ENCODE results near the gene DTWD2. TPM values are rescaled to one million over a fixed set of nuclear protein-coding genes. Genes with fewer than 3 reads are reported as not detected.

Gene DTWD2
- total and polyA plus RNA-seq, 2 experiments from 2014 or later: 4.1 to 15.4 TPM

DNA sequence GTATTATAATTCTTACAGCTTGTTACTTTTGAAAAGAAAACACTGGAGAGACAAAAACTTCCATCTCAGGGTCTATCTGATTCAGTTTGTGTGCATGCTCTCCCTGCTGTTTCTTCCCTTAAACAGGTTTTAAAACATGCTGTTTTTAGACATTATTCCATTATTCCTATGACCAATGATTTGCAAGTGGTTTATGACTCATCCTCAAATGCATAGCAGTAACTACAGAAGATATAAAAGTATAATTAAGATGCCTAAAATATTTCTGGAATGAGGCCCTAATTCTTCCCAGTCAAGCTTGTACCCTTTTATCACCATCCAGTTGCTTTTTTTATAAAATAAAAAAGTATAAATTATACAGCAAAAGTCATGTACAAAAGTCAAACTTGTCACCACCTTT is 3.7 kb downstream of the DTWD2 start:
- no peaks in the 10 kb centered on the region for H3K79me2 ChIP-seq (replicated peaks; ENCODE audit: insufficient read depth)
- TF ChIP-seq ZNF114 (CRISPR knock-in tag; IDR thresholded peaks at IDR 0.05) (no peak), EZH2phosphoT487 (IDR thresholded peaks at IDR 0.05; ENCODE audit: unreplicated experiment) (no peak), NANOG (IDR thresholded peaks at IDR 0.05; ENCODE audit: borderline replicate concordance) (no peak), JUNB (IDR thresholded peaks at IDR 0.05; ENCODE audit: unreplicated experiment) (no peak), POLR2AphosphoS5 (IDR thresholded peaks at IDR 0.05; ENCODE audit: low read depth) (no peak), ETS1 (IDR thresholded peaks at IDR 0.05) (no peak), STAT1 (IDR thresholded peaks at IDR 0.05; ENCODE audit: unreplicated experiment) (no peak), CREB1 (CRISPR knock-in tag; IDR thresholded peaks at IDR 0.05; ENCODE audit: low read depth) (no peak), EZH2 (IDR thresholded peaks at IDR 0.05; ENCODE audit: low read depth, unreplicated experiment) (no peak)
- TF ChIP-seq, protein P1, sequence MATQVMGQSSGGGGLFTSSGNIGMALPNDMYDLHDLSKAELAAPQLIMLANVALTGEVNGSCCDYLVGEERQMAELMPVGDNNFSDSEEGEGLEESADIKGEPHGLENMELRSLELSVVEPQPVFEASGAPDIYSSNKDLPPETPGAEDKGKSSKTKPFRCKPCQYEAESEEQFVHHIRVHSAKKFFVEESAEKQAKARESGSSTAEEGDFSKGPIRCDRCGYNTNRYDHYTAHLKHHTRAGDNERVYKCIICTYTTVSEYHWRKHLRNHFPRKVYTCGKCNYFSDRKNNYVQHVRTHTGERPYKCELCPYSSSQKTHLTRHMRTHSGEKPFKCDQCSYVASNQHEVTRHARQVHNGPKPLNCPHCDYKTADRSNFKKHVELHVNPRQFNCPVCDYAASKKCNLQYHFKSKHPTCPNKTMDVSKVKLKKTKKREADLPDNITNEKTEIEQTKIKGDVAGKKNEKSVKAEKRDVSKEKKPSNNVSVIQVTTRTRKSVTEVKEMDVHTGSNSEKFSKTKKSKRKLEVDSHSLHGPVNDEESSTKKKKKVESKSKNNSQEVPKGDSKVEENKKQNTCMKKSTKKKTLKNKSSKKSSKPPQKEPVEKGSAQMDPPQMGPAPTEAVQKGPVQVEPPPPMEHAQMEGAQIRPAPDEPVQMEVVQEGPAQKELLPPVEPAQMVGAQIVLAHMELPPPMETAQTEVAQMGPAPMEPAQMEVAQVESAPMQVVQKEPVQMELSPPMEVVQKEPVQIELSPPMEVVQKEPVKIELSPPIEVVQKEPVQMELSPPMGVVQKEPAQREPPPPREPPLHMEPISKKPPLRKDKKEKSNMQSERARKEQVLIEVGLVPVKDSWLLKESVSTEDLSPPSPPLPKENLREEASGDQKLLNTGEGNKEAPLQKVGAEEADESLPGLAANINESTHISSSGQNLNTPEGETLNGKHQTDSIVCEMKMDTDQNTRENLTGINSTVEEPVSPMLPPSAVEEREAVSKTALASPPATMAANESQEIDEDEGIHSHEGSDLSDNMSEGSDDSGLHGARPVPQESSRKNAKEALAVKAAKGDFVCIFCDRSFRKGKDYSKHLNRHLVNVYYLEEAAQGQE (IDR thresholded peaks at IDR 0.05; ENCODE audit: unreplicated experiment): no peak
- TF ChIP-seq, protein P2, sequence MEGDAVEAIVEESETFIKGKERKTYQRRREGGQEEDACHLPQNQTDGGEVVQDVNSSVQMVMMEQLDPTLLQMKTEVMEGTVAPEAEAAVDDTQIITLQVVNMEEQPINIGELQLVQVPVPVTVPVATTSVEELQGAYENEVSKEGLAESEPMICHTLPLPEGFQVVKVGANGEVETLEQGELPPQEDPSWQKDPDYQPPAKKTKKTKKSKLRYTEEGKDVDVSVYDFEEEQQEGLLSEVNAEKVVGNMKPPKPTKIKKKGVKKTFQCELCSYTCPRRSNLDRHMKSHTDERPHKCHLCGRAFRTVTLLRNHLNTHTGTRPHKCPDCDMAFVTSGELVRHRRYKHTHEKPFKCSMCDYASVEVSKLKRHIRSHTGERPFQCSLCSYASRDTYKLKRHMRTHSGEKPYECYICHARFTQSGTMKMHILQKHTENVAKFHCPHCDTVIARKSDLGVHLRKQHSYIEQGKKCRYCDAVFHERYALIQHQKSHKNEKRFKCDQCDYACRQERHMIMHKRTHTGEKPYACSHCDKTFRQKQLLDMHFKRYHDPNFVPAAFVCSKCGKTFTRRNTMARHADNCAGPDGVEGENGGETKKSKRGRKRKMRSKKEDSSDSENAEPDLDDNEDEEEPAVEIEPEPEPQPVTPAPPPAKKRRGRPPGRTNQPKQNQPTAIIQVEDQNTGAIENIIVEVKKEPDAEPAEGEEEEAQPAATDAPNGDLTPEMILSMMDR (conservative IDR thresholded peaks at IDR 0.05; ENCODE audit: low read depth in 2 of 2): no peak
- TF ChIP-seq, protein P3, sequence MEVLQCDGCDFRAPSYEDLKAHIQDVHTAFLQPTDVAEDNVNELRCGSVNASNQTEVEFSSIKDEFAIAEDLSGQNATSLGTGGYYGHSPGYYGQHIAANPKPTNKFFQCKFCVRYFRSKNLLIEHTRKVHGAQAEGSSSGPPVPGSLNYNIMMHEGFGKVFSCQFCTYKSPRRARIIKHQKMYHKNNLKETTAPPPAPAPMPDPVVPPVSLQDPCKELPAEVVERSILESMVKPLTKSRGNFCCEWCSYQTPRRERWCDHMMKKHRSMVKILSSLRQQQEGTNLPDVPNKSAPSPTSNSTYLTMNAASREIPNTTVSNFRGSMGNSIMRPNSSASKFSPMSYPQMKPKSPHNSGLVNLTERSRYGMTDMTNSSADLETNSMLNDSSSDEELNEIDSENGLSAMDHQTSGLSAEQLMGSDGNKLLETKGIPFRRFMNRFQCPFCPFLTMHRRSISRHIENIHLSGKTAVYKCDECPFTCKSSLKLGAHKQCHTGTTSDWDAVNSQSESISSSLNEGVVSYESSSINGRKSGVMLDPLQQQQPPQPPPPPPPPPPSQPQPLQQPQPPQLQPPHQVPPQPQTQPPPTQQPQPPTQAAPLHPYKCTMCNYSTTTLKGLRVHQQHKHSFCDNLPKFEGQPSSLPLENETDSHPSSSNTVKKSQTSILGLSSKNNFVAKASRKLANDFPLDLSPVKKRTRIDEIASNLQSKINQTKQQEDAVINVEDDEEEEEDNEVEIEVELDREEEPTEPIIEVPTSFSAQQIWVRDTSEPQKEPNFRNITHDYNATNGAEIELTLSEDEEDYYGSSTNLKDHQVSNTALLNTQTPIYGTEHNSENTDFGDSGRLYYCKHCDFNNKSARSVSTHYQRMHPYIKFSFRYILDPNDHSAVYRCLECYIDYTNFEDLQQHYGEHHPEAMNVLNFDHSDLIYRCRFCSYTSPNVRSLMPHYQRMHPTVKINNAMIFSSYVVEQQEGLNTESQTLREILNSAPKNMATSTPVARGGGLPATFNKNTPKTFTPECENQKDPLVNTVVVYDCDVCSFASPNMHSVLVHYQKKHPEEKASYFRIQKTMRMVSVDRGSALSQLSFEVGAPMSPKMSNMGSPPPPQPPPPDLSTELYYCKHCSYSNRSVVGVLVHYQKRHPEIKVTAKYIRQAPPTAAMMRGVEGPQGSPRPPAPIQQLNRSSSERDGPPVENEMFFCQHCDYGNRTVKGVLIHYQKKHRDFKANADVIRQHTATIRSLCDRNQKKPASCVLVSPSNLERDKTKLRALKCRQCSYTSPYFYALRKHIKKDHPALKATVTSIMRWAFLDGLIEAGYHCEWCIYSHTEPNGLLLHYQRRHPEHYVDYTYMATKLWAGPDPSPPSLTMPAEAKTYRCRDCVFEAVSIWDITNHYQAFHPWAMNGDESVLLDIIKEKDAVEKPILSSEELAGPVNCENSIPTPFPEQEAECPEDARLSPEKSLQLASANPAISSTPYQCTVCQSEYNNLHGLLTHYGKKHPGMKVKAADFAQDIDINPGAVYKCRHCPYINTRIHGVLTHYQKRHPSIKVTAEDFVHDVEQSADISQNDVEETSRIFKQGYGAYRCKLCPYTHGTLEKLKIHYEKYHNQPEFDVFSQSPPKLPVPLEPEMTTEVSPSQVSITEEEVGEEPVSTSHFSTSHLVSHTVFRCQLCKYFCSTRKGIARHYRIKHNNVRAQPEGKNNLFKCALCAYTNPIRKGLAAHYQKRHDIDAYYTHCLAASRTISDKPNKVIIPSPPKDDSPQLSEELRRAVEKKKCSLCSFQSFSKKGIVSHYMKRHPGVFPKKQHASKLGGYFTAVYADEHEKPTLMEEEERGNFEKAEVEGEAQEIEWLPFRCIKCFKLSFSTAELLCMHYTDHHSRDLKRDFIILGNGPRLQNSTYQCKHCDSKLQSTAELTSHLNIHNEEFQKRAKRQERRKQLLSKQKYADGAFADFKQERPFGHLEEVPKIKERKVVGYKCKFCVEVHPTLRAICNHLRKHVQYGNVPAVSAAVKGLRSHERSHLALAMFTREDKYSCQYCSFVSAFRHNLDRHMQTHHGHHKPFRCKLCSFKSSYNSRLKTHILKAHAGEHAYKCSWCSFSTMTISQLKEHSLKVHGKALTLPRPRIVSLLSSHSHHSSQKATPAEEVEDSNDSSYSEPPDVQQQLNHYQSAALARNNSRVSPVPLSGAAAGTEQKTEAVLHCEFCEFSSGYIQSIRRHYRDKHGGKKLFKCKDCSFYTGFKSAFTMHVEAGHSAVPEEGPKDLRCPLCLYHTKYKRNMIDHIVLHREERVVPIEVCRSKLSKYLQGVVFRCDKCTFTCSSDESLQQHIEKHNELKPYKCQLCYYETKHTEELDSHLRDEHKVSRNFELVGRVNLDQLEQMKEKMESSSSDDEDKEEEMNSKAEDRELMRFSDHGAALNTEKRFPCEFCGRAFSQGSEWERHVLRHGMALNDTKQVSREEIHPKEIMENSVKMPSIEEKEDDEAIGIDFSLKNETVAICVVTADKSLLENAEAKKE (CRISPR knock-in tag; IDR thresholded peaks at IDR 0.05): no peak
- peaks cover 13% of the 10 kb centered on the region for H3K4me1 Mint-ChIP-seq
- no peak overlapping the region for H3K4me3 ChIP-seq
- no peak overlapping the region for H2AFZ ChIP-seq
- no peaks in the 10 kb centered on the region for H4K20me1 ChIP-seq (replicated peaks; ENCODE audit: insufficient read depth)
- no peak for ATAC-seq
- H3K36me3 Mint-ChIP-seq (ENCODE audit: low read depth): no peaks in the 10 kb centered on the region
- no peak overlapping the region for H3K27ac Mint-ChIP-seq
- H3K4me1 ChIP-seq (ENCODE audit: insufficient read depth): peaks cover 8% of the 10 kb centered on the region; the same call in 1 of the 2 replicates
- no peaks in the 10 kb centered on the region for H3K36me3 ChIP-seq (ENCODE audit: insufficient read depth)
- H3K9me3 Mint-ChIP-seq: no peaks in the 10 kb centered on the region
- H3K27me3 Mint-ChIP-seq (ENCODE audit: insufficient read depth, low read depth, poor library complexity): peaks cover 3% of the 10 kb centered on the region
- H3F3A ChIP-seq (replicated peaks; ENCODE audit: low read depth): no peaks in the 10 kb centered on the region
- H3K27ac ChIP-seq (ENCODE audit: low read depth): no peak overlapping the region
- no peaks in the 10 kb centered on the region for H3K27me3 ChIP-seq (ENCODE audit: insufficient read depth)
- no peak for DNase-seq (ENCODE audit: low spot score)
- H3K4me3 Mint-ChIP-seq: no peak overlapping the region
- H3K4me2 ChIP-seq: no peak overlapping the region
- no peaks in the 10 kb centered on the region for H3K9me2 ChIP-seq (ENCODE audit: insufficient read depth)
